Renal cortical epithelial cell (primary cell): Measurements from ENCODE around the gene SLC4A8. TPM values are rescaled to one million over a fixed set of nuclear protein-coding genes. Genes with fewer than 3 reads are reported as not detected.

Experiments used
- DNase-seq: peaks from one replicate; pipeline ENCODE4 v3.0.0-alpha.2; 2011; ENCODE audit warnings: low read depth
- total RNA-seq: library from RNA; depleted of rRNA; stranded (reverse); fragments of >200 nt; gene quantifications from 2 replicates; pipeline ENCODE4 v1.2.3, GENCODE V29; 2014

Gene SLC4A8
- 1.0 and 2.1 TPM in 2 replicates for total RNA-seq

GRCh38 chr12:51424662-51425539 lies at the start of gene SLC4A8:
TSS of gene SLC4A8 (plus strand) at chr12:51424831. CDS start at chr12:51424988, 157 bp downstream.
- peak; percentile 46 for DNase-seq

- DNase-seq = no peak
Observed at GRCh38 chr12:51374856-51375255, 49.8 kb upstream of the SLC4A8 start.

- DNase-seq = no peak
Observed at GRCh38 chr12:51377099-51377984, 47.3 kb upstream of the SLC4A8 start.

GRCh38 chr12:51378749-51379148 lies 45.9 kb upstream of the SLC4A8 start:
- no peak for DNase-seq

- no peak for DNase-seq
Observed at GRCh38 chr12:51379571-51379970, 45.1 kb upstream of the SLC4A8 start.

GRCh38 chr12:51381226-51382079 lies 43.2 kb upstream of the SLC4A8 start:
- DNase-seq = peak; percentile 66

- DNase-seq = no peak
Observed at GRCh38 chr12:51382173-51382572, 42.5 kb upstream of the SLC4A8 start.

- peak; percentile 42 for DNase-seq
Observed at GRCh38 chr12:51383269-51383905, 41.2 kb upstream of the SLC4A8 start.

- DNase-seq = peak; percentile 42
Observed at GRCh38 chr12:51386351-51386750, 38.3 kb upstream of the SLC4A8 start.

- DNase-seq = no peak
Observed at GRCh38 chr12:51388069-51388799, 36.4 kb upstream of the SLC4A8 start.

GRCh38 chr12:51388846-51389245 lies 35.8 kb upstream of the SLC4A8 start:
- DNase-seq = no peak

GRCh38 chr12:51389302-51389999 lies 35.2 kb upstream of the SLC4A8 start:
- no peak for DNase-seq

GRCh38 chr12:51390457-51390856 lies 34.2 kb upstream of the SLC4A8 start:
- DNase-seq = no peak

- DNase-seq = no peak
Observed at GRCh38 chr12:51390891-51391282, 33.7 kb upstream of the SLC4A8 start.

GRCh38 chr12:51391283-51392123 lies 33.1 kb upstream of the SLC4A8 start, which contains the start of gene GALNT6:
TSS of gene GALNT6 (minus strand) at chr12:51391406. CDS start at chr12:51379781, 11,625 bp downstream.
- DNase-seq = no peak

- DNase-seq = peak; percentile 44
Observed at GRCh38 chr12:51392556-51393237, 31.9 kb upstream of the SLC4A8 start.

- peak; percentile 89 for DNase-seq
Observed at GRCh38 chr12:51393676-51394545, 30.7 kb upstream of the SLC4A8 start.
